HG02610 (cell line): ENCODE data around the gene GAGE10.
"Not testable (repeated sequence)": the region's sequence is repeated elsewhere in the genome, so short reads cannot be mapped to it uniquely, and the experiment has no call there.

ENCODE experiments used
- ATAC-seq: cut with Tn5 transposase; IDR thresholded peaks from one replicate; pipeline ENCODE4 v1.9.1; 2021; ENCODE audit warnings: mild to moderate bottlenecking, moderate library complexity; ENCODE audit not compliant: unreplicated experiment

The GAGE10 gene

DNA sequence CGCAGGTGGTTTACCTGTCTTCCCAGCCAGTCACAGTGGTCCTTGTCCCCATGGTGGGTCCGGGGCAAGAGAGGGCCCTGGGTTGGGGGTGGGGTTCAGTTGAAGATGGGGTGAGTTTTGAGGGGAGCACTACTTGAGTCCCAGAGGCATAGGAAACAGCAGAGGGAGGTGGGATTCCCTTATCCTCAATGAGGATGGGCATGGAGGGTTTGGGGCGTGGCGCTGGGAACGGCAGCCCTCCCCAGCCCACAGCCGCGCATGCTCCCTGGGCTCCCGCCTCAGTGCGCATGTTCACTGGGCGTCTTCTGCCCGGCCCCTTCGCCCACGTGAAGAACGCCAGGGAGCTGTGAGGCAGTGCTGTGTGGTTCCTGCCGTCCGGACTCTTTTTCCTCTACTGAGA is 18.3 kb downstream of the GAGE10 start, which contains the start of gene GAGE12J:
Gene GAGE12J, plus strand, starts transcription at position 301 of the 400 bp plus-strand sequence. CDS start 1,157 bp downstream, outside the sequence.
- not testable (repeated sequence) for ATAC-seq

DNA sequence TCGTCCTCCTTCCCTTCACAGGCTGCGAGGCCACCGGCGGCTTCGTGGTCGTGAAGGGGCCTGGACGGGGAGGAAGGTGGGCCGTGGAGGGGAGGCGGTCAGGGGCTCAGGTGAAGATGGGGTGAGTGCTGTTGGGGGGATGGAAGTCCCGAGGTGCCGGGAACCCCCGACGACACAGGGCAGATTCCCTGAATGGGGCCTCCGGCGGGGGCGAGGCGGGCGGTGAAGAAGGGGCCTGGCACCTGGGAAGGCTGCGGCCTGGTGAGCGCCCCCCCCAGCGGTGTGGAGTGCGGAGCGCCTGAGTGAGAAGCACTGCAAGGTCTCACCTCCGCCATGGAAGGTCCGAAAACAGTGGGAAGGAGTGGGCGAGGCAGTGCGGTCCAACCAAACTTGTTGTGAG is 18.8 kb downstream of the GAGE10 start:
- not testable (repeated sequence) for ATAC-seq

DNA sequence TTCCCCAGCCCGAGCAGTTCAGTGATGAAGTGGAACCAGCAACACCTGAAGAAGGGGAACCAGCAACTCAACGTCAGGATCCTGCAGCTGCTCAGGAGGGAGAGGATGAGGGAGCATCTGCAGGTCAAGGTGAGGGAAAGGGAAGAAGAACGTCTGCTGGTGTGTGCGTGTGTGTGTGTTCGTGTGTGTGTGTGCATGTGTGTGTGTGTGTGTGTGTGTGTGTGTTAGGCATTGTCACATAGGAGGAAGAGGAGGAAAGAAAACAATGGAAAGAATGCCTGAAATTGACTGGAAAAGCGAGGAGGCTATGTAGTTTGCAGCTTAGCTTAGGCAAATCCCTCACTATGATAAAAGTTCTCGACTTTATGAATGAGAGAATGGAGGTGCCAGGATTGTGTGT is 20.3 kb downstream of the GAGE10 start:
- ATAC-seq: not testable (repeated sequence)

- not testable (repeated sequence) for ATAC-seq
Measured at GRCh38 chrX:49330421-49330820, 27.0 kb downstream of the GAGE10 start.

DNA sequence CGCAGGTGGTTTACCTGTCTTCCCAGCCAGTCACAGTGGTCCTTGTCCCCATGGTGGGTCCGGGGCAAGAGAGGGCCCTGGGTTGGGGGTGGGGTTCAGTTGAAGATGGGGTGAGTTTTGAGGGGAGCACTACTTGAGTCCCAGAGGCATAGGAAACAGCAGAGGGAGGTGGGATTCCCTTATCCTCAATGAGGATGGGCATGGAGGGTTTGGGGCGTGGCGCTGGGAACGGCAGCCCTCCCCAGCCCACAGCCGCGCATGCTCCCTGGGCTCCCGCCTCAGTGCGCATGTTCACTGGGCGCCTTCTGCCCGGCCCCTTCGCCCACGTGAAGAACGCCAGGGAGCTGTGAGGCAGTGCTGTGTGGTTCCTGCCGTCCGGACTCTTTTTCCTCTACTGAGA is 27.8 kb downstream of the GAGE10 start, which contains the start of gene GAGE13:
Gene GAGE13, plus strand, starts transcription at position 301 of the 400 bp plus-strand sequence. CDS start 1,156 bp downstream, outside the sequence.
- not testable (repeated sequence) for ATAC-seq

DNA sequence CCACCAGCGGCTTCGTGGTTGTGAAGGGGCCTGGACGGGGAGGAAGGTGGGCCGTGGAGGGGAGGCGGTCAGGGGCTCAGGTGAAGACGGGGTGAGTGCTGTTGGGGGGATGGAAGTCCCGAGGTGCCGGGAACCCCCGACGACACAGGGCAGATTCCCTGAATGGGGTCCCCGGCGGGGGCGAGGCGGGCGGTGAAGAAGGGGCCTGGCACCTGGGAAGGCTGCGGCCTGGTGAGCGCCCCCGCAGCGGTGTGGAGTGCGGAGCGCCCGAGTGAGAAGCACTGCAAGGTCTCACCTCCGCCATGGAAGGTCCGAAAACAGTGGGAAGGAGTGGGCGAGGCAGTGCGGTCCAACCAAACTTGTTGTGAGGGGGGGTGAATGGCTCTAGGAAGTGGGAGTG is 28.4 kb downstream of the GAGE10 start:
- not testable (repeated sequence) for ATAC-seq

- not testable (repeated sequence) for ATAC-seq
Measured at GRCh38 chrX:49341449-49341848, 38.0 kb downstream of the GAGE10 start.

DNA sequence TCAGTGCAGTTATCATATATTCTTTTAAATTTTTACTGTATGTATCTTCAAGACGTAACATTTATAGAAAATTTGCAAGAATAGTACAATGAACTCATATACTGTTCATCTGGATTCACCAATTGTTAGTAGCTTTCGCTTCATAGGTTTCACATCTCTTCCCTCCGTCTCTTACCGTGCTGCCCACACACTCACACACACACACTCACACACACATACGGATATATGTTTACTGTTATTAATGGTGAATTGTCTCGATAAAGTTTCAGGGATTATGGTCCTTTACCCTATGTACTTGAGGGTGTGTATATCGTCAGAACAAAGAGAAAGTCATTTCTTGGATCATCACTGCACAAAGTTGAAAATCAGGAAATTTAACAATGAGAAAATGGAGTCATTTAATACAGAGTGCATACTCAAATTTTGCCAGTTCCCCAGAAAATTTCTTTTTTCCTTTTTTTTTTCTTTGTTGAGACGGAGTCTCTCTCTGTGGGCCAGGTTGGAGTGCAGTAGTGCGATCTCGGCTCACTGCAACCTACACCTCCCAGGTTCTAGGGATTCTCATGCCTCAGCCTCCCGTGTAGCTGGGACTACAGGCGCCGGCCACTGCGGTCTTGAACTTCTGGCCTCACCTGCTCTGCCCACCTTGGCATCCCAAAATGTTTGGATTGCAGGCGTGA is 41.2 kb downstream of the GAGE10 start:
- ATAC-seq: not testable (repeated sequence)

GRCh38 chrX:49345402-49345801 is 42.0 kb downstream of the GAGE10 start:
- not testable (repeated sequence) for ATAC-seq

DNA sequence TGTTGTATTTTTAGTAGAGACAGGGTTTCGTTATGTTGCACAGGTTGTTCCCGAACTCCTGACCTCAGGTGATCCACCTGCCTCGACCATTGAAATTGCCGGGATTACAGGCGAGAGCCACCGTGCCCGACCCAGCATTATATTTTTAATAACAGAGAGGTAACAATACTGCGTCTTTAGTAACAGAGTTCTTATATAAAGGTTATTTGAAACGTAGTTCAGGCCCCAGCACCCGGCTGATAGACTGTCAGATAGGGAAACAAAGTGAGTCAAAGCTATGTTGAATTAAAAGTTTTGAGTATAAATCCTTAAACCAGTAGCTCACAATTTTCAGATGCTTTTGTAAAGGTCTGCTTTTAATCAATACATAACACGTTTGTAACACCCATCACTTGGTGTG is 42.7 kb downstream of the GAGE10 start:
- not testable (repeated sequence) for ATAC-seq
